DND-41 (cell line): ENCODE results near the gene FERMT2.

Experiments used
- ATAC-seq: fragments of 200-7000 bp; cut with Tn5 transposase; 3 replicates; pipeline ENCODE4 v1.9.1; 2021; ENCODE audit warnings: low read depth; ENCODE audit not compliant: insufficient read depth
- DNase-seq: peaks from one replicate; pipeline ENCODE4 v3.0.0-alpha.2; 2020
- H2AFZ ChIP-seq: 2 replicates; pipeline ENCODE4 v1.6.0; 2012; ENCODE audit warnings: low read depth, low read length
- H3K27ac ChIP-seq: 2 replicates; pipeline ENCODE4 v1.5.1; 2012; ENCODE audit warnings: low read length, inconsistent platforms
- H3K27me3 ChIP-seq: fragments of 200-600 bp; sonication (generic); 2 replicates; pipeline ENCODE4 v1.6.0; 2012; ENCODE audit warnings: low read length, mild to moderate bottlenecking, inconsistent platforms; ENCODE audit not compliant: insufficient read depth, poor library complexity
- H3K36me3 ChIP-seq: 2 replicates; pipeline ENCODE4 v1.5.1; 2012; ENCODE audit warnings: low read length, inconsistent platforms; ENCODE audit not compliant: insufficient read depth
- H3K4me1 ChIP-seq: 2 replicates; pipeline ENCODE4 v1.5.1; 2012; ENCODE audit warnings: mild to moderate bottlenecking, low read length; ENCODE audit not compliant: insufficient read depth
- H3K4me2 ChIP-seq: 2 replicates; pipeline ENCODE4 v1.6.0; 2012; ENCODE audit warnings: mild to moderate bottlenecking, moderate library complexity, low read length, inconsistent platforms; ENCODE audit not compliant: insufficient read depth
- H3K4me3 ChIP-seq, 2 experiments: fragments of 200-600 bp in 1 of 2; shearing (Covaris generic) in 1 of 2; 2 replicates each; pipeline ENCODE4 v1.5.1; 2012 to 2016; ENCODE audit warnings: inconsistent platforms in 2 of 2, low read length in 2 of 2, mild to moderate bottlenecking in 2 of 2, low read depth in 1 of 2, moderate library complexity in 1 of 2
- H3K79me2 ChIP-seq: 2 replicates; pipeline ENCODE4 v1.6.0; 2012; ENCODE audit warnings: low read length, inconsistent platforms; ENCODE audit not compliant: insufficient read depth
- H3K9ac ChIP-seq: 2 replicates; pipeline ENCODE4 v1.6.0; 2012; ENCODE audit warnings: low read depth, mild to moderate bottlenecking, inconsistent platforms, low read length, moderate library complexity
- H3K9me3 ChIP-seq: 2 replicates; pipeline ENCODE4 v1.5.1; 2012; ENCODE audit warnings: low read length, moderate library complexity, mild to moderate bottlenecking, inconsistent platforms; ENCODE audit not compliant: insufficient read depth, severe bottlenecking
- H4K20me1 ChIP-seq: 2 replicates; pipeline ENCODE4 v1.6.0; 2012; ENCODE audit warnings: low read length; ENCODE audit not compliant: insufficient read depth
- EZH2 ChIP-seq: IDR thresholded peaks from 3 replicates; pipeline ENCODE4 v1.6.1; 2012; ENCODE audit warnings: borderline replicate concordance, low read depth, mild to moderate bottlenecking, moderate library complexity, low read length, inconsistent platforms; ENCODE audit not compliant: severe bottlenecking
- TF ChIP-seq, protein P1 (sequence below): IDR thresholded peaks from 2 replicates; pipeline ENCODE4 v1.5.1; 2012; ENCODE audit warnings: borderline replicate concordance, low read length, moderate library complexity, mild to moderate bottlenecking; ENCODE audit not compliant: poor library complexity, severe bottlenecking; ENCODE audit errors: extremely low read depth

The FERMT2 gene

DNA sequence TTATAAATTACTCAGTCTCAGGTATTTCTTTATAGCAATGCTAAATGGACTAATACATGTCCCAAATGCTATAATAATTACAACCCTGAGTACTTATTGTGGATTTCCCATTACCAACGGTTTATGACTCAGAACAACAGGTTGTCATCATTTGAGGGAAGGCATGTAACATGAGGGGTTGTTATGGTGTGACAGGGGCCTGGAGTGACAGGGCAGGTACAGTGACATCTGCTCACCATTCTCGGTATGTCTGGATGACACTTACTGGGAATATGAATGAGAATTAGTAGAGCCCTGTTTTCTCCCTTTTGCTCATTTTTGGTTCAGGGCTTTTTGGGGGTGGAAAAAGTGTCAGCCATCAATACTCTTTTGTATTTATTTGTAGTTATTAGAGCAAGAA is 36.2 kb upstream of the FERMT2 start:
- H3K27me3 ChIP-seq, result no peaks in the 10 kb centered on the region
- no peaks in the 10 kb centered on the region for H4K20me1 ChIP-seq
- no peak overlapping the region for H3K4me3 ChIP-seq
- H2AFZ ChIP-seq, result no peak overlapping the region
- ATAC-seq, result no peak
- TF ChIP-seq, protein P1, sequence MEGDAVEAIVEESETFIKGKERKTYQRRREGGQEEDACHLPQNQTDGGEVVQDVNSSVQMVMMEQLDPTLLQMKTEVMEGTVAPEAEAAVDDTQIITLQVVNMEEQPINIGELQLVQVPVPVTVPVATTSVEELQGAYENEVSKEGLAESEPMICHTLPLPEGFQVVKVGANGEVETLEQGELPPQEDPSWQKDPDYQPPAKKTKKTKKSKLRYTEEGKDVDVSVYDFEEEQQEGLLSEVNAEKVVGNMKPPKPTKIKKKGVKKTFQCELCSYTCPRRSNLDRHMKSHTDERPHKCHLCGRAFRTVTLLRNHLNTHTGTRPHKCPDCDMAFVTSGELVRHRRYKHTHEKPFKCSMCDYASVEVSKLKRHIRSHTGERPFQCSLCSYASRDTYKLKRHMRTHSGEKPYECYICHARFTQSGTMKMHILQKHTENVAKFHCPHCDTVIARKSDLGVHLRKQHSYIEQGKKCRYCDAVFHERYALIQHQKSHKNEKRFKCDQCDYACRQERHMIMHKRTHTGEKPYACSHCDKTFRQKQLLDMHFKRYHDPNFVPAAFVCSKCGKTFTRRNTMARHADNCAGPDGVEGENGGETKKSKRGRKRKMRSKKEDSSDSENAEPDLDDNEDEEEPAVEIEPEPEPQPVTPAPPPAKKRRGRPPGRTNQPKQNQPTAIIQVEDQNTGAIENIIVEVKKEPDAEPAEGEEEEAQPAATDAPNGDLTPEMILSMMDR, result no peak
- TF ChIP-seq EZH2, result no peak
- H3K4me1 ChIP-seq, result no peaks in the 10 kb centered on the region
- no peak overlapping the region for H3K27ac ChIP-seq
- no peaks in the 10 kb centered on the region for H3K36me3 ChIP-seq
- DNase-seq, result no peak
- no peaks in the 10 kb centered on the region for H3K79me2 ChIP-seq
- no peaks in the 10 kb centered on the region for H3K9me3 ChIP-seq
- H3K4me2 ChIP-seq, result no peak overlapping the region
- no peak overlapping the region for H3K9ac ChIP-seq

DNA sequence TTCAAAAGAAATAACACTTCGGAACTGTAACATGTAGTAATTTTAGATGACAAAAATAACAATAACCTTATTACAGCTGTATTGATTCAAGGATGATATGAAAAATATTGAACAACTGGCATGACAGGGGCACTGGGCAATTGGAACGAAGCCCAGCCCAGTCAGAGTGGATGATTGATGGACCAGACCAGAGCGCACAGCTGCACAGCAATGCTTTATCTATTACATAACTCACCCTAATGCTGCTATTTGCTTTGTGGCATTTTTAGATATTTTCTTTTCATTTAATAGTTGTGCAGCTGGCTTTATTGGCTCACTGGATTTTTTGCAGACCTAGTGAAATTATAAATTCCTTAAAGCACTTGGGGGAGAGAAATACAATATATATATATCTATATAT is 26.9 kb upstream of the FERMT2 start:
- Histone ChIP-seq H3K4me2 (no peak overlapping the region), H3K9ac (no peak overlapping the region), H3K27ac (no peak overlapping the region), H3K4me1 (no peaks in the 10 kb centered on the region), H2AFZ (no peak overlapping the region), H3K36me3 (no peaks in the 10 kb centered on the region), H4K20me1 (no peaks in the 10 kb centered on the region), H3K9me3 (no peaks in the 10 kb centered on the region), H3K27me3 (no peaks in the 10 kb centered on the region), H3K4me3 (no peak overlapping the region), H3K79me2 (no peaks in the 10 kb centered on the region)
- TF ChIP-seq, protein P1, result no peak
- no peak for TF ChIP-seq EZH2
- no peak for ATAC-seq
- DNase-seq, result no peak

DNA sequence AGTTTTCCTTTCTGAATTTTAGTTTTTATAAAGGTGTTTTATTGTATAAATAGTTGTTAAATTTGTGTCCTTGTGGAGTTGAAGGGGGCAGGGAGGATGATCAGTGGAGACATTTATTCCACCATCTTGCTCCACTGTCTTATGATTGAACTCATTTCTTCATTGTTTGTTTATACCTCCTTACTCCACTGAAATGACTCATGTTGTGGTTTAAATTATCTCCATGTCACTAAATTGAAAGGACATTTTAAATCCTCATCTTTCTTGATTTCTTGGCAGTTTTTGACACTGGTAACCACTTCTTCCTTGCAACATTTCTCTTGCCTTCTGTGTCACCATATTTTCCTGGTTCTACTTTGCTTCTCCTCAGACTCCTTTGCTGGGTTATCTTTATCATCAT is 23.6 kb upstream of the FERMT2 start:
- Histone ChIP-seq H3K4me2 (no peak overlapping the region), H3K4me1 (no peaks in the 10 kb centered on the region), H3K9me3 (no peaks in the 10 kb centered on the region), H3K9ac (no peak overlapping the region), H3K4me3 (no peak overlapping the region), H4K20me1 (no peaks in the 10 kb centered on the region), H3K36me3 (no peaks in the 10 kb centered on the region), H3K27me3 (no peaks in the 10 kb centered on the region), H3K27ac (no peak overlapping the region), H2AFZ (no peak overlapping the region), H3K79me2 (no peaks in the 10 kb centered on the region)
- DNase-seq (no peak), ATAC-seq (no peak)
- no peak for TF ChIP-seq EZH2
- TF ChIP-seq, protein P1, result no peak

DNA sequence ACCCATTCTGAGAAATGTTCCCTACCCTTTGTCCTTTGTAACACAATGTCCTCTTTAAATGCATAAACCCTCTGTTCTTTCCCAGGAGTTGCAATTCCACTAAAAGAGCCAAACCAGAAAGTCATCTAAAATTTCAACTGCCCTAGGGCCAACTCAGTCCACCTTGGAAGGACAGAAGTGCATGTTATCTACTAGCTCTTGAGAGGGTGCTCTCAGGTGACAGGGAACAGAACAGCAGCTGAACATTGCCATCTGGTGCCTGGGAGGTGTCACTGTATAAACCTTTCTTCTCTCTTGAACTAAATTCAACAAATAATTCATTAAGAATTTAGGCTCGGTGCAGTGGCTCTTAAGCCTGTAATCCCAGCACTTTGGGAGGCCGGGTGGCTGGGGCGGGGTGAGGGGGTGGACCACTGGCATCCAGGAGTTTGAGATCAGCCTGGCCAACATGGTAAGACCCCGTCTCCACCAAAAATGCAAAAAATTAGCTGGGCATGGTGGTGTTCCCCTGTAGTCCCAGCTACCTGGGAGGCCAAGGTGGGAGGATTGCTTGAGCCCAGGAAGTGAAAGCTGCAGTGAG is 10.3 kb upstream of the FERMT2 start:
- Histone ChIP-seq H3K27ac (no peak overlapping the region), H3K27me3 (no peaks in the 10 kb centered on the region), H2AFZ (0 out of 2 replicates have a peak overlapping the region, but pooled peaks have one; percentile 0), H3K4me1 (no peaks in the 10 kb centered on the region), H3K4me3 (no peak overlapping the region), H4K20me1 (no peaks in the 10 kb centered on the region), H3K4me2 (no peak overlapping the region), H3K9me3 (no peaks in the 10 kb centered on the region), H3K9ac (no peak overlapping the region), H3K79me2 (no peaks in the 10 kb centered on the region), H3K36me3 (no peaks in the 10 kb centered on the region)
- TF ChIP-seq EZH2, result no peak
- TF ChIP-seq, protein P1, result peak; percentile 81
- ATAC-seq (peak; percentile 90), DNase-seq (peak; percentile 66)
